ENCODE results near the gene MTUS2.

- no peak for TF ChIP-seq POLR2A (IDR thresholded peaks at IDR 0.05; ENCODE audit: low read depth, low read length)
- no peak for TF ChIP-seq SPI1 (IDR thresholded peaks at IDR 0.05; ENCODE audit: low read depth, low read length)
- no peak for TF ChIP-seq POLR2AphosphoS5 (IDR thresholded peaks at IDR 0.05; ENCODE audit: low read depth, low read length)
- TF ChIP-seq TAF1 (IDR thresholded peaks at IDR 0.05; ENCODE audit: low read depth, low read length) = no peak
These were observed 419.8 kb downstream of the MTUS2 start for GRCh38 chr13:29239653-29240525.
